H1 (cell line): ENCODE measurements around the gene UBR2. TPM values are rescaled to one million over a fixed set of nuclear protein-coding genes. Genes with fewer than 3 reads are reported as not detected.

Experiments
- CTCF ChIA-PET: fragments of 300-600 bp; sonication (Branson Sonifier 250); formaldehyde crosslinking; loops from one replicate; lab custom pipeline; 2021; ENCODE audit not compliant: partially characterized antibody; lab: Charles Lee
- POLR2A ChIA-PET: fragments of 300-600 bp; sonication (Branson Sonifier 250); formaldehyde crosslinking; loops from one replicate; lab custom pipeline; 2021; ENCODE audit warnings: inconsistent platforms; ENCODE audit not compliant: partially characterized antibody; lab: Charles Lee
- DNase-seq, 2 experiments: peaks; one replicate each; pipeline versions ENCODE4 v3.0.0 to v3.0.0-alpha.2; 2010 to 2022; ENCODE audit warnings: low spot score in 2 of 2, low read depth in 1 of 2, mixed read lengths in 1 of 2
- FAIRE-seq: peaks from 2 replicates; lab custom pipeline; 2011; peaks lifted over from hg19 to GRCh38; lab: Jason Lieb, UNC
- H2AFZ ChIP-seq: 2 replicates; pipeline ENCODE4 v1.8.1; 2012; ENCODE audit warnings: low read length, inconsistent platforms
- H2AK5ac ChIP-seq: 2 replicates; pipeline ENCODE4 v1.6.1; 2013; ENCODE audit warnings: low read depth, low read length
- H2BK120ac ChIP-seq: replicated peaks from 2 replicates; pipeline ENCODE3; 2013; ENCODE audit warnings: low read depth, low read length, inconsistent platforms
- H2BK12ac ChIP-seq: 2 replicates; pipeline ENCODE4 v1.6.1; 2013; ENCODE audit warnings: low read depth, low read length
- H2BK15ac ChIP-seq: 2 replicates; pipeline ENCODE4 v1.6.1; 2013; ENCODE audit warnings: low read length
- H2BK20ac ChIP-seq: 2 replicates; pipeline ENCODE4 v1.6.1; 2013; ENCODE audit warnings: low read length
- H2BK5ac ChIP-seq: 2 replicates; pipeline ENCODE4 v1.6.1; 2013; ENCODE audit warnings: low read depth, low read length
- H3K14ac ChIP-seq: 2 replicates; pipeline ENCODE4 v1.6.1; 2013; ENCODE audit warnings: inconsistent platforms; ENCODE audit not compliant: insufficient read length
- H3K18ac ChIP-seq: 2 replicates; pipeline ENCODE4 v1.6.1; 2013; ENCODE audit warnings: low read length; ENCODE audit errors: extremely low read depth
- H3K23ac ChIP-seq: 2 replicates; pipeline ENCODE4 v1.6.1; 2013; ENCODE audit warnings: inconsistent platforms; ENCODE audit not compliant: insufficient read length
- H3K23me2 ChIP-seq: 2 replicates; pipeline ENCODE4 v1.6.1; 2013; ENCODE audit warnings: low read depth, low read length
- H3K27ac ChIP-seq: 2 replicates; pipeline ENCODE4 v1.6.1; 2011; ENCODE audit warnings: low read depth, low read length, inconsistent platforms
- H3K27me3 ChIP-seq, 4 experiments: replicated peaks in 1 of 4; 1 replicate in 1 of 4; 2 replicates in 3 of 4; pipeline versions ENCODE4 v1.6.1 to v1.8.1; 2011 to 2013; ENCODE audit warnings: low read length in 3 of 4, mild to moderate bottlenecking in 3 of 4, inconsistent platforms in 2 of 4, mixed read lengths in 2 of 4, moderate library complexity in 1 of 4; ENCODE audit not compliant: control insufficient read depth in 3 of 4, insufficient read depth in 3 of 4; ENCODE audit errors: extremely low read depth in 1 of 4
- H3K36me3 ChIP-seq, 4 experiments: 2 replicates each; pipeline versions ENCODE4 v1.6.1 to v1.8.1; 2011 to 2013; ENCODE audit warnings: mild to moderate bottlenecking in 4 of 4, low read length in 3 of 4, moderate library complexity in 2 of 4, control low read depth in 1 of 4, inconsistent platforms in 1 of 4; ENCODE audit not compliant: insufficient read depth in 4 of 4, control insufficient read depth in 2 of 4
- H3K4ac ChIP-seq: replicated peaks from 2 replicates; pipeline ENCODE3; 2013; ENCODE audit warnings: low read length, low read depth, mixed read lengths, inconsistent platforms; ENCODE audit not compliant: insufficient read length
- H3K4me1 ChIP-seq, 4 experiments: replicated peaks in 1 of 4; 1 replicate in 1 of 4; 2 replicates in 3 of 4; pipeline versions ENCODE4 v1.6.1 to v1.8.1; 2011 to 2013; ENCODE audit warnings: low read length in 3 of 4, inconsistent platforms in 2 of 4, mixed read lengths in 1 of 4; ENCODE audit not compliant: insufficient read depth in 4 of 4, control insufficient read depth in 3 of 4
- H3K4me2 ChIP-seq, 2 experiments: 2 replicates each; pipeline versions ENCODE4 v1.6.1 to v1.8.1; 2011 to 2013; ENCODE audit warnings: low read depth in 2 of 2, low read length in 2 of 2, control low read depth in 1 of 2, inconsistent platforms in 1 of 2, mild to moderate bottlenecking in 1 of 2; ENCODE audit not compliant: insufficient read depth in 1 of 2
- H3K4me3 ChIP-seq, 4 experiments: fragments of 200-600, 300-600 bp in 1 of 4; sonication (generic), shearing (Covaris generic), sonication (Bioruptor Twin) in 1 of 4; 2 replicates each; pipeline versions ENCODE4 v1.5.1 to v1.8.1; 2011 to 2016; ENCODE audit warnings: low read length in 4 of 4, low read depth in 3 of 4, control low read depth in 2 of 4, inconsistent platforms in 2 of 4, mild to moderate bottlenecking in 2 of 4, mixed read lengths in 1 of 4, moderate library complexity in 1 of 4; ENCODE audit not compliant: insufficient read depth in 2 of 4; ENCODE audit errors: extremely low read depth in 1 of 4
- H3K56ac ChIP-seq: replicated peaks from 2 replicates; pipeline ENCODE3; 2013; ENCODE audit warnings: low read depth, mild to moderate bottlenecking, mixed read lengths, low read length, inconsistent platforms; ENCODE audit not compliant: insufficient read length
- H3K79me1 ChIP-seq: 2 replicates; pipeline ENCODE4 v1.6.1; 2013; ENCODE audit warnings: low read depth, low read length, control low read depth
- H3K79me2 ChIP-seq, 2 experiments: 2 replicates each; pipeline versions ENCODE4 v1.6.1 to v1.8.1; 2012 to 2013; ENCODE audit warnings: low read length in 2 of 2, mild to moderate bottlenecking in 2 of 2, inconsistent platforms in 1 of 2; ENCODE audit not compliant: insufficient read depth in 2 of 2, control insufficient read depth in 1 of 2
- H3K9ac ChIP-seq, 4 experiments: replicated peaks in 1 of 4; 1 replicate in 1 of 4; 2 replicates in 3 of 4; pipeline versions ENCODE4 v1.6.1 to v1.8.1; 2011 to 2013; ENCODE audit warnings: low read depth in 3 of 4, low read length in 3 of 4, control low read depth in 2 of 4, mild to moderate bottlenecking in 2 of 4, moderate library complexity in 2 of 4, inconsistent platforms in 1 of 4; ENCODE audit errors: extremely low read depth in 1 of 4
- H3K9me3 ChIP-seq, 2 experiments: 2 replicates each; pipeline versions ENCODE4 v1.6.1 to v1.8.1; 2012 to 2013; ENCODE audit warnings: mild to moderate bottlenecking in 2 of 2, moderate library complexity in 2 of 2, control low read depth in 1 of 2, inconsistent platforms in 1 of 2, low read depth in 1 of 2, low read length in 1 of 2, mixed read lengths in 1 of 2; ENCODE audit not compliant: insufficient read depth in 2 of 2
- H4K20me1 ChIP-seq, 2 experiments: replicated peaks in 1 of 2; 2 replicates each; pipeline versions ENCODE3 to v1.8.1; 2011 to 2013; ENCODE audit warnings: inconsistent platforms in 2 of 2, low read length in 2 of 2, mild to moderate bottlenecking in 1 of 2; ENCODE audit not compliant: insufficient read depth in 2 of 2, control insufficient read depth in 1 of 2
- H4K5ac ChIP-seq: 2 replicates; pipeline ENCODE4 v1.6.1; 2013; ENCODE audit warnings: low read length, low read depth, mixed read lengths, inconsistent platforms; ENCODE audit not compliant: insufficient read length
- H4K8ac ChIP-seq: 2 replicates; pipeline ENCODE4 v1.8.0; 2013; ENCODE audit warnings: mild to moderate bottlenecking, moderate library complexity, low read length, inconsistent platforms; ENCODE audit not compliant: insufficient read depth; ENCODE audit errors: extremely low read depth
- H4K91ac ChIP-seq: replicated peaks from 2 replicates; pipeline ENCODE3; 2013; ENCODE audit warnings: low read length, mixed read lengths, inconsistent platforms; ENCODE audit not compliant: insufficient read length
- BCL11A ChIP-seq, 2 experiments: IDR thresholded peaks; one replicate each; pipeline ENCODE4 v1.6.1; 2011; ENCODE audit warnings: low read depth in 2 of 2, low read length in 2 of 2, mild to moderate bottlenecking in 2 of 2
- BRCA1 ChIP-seq: IDR thresholded peaks from 2 replicates; pipeline ENCODE4 v1.6.1; 2012; ENCODE audit warnings: low read depth, low read length, improper control_type of control experiment
- CBX5 ChIP-seq: fragments of 300-800, 300-1000 bp; sonication (generic); IDR thresholded peaks from 2 replicates; pipeline ENCODE4 v1.7.1; 2016; ENCODE audit warnings: antibody characterized with exemption, low read length, low read depth
- CTBP2 ChIP-seq: IDR thresholded peaks from 2 replicates; pipeline ENCODE4 v1.7.0; 2011; ENCODE audit warnings: borderline replicate concordance, mild to moderate bottlenecking, moderate library complexity, mixed read lengths, low read length; ENCODE audit not compliant: insufficient read depth, insufficient read length
- KDM5A ChIP-seq: fragments of 200-600 bp; IDR thresholded peaks from 2 replicates; pipeline ENCODE4 v1.7.1; 2012; ENCODE audit warnings: mild to moderate bottlenecking, low read length, inconsistent platforms, mixed read lengths
- POLR2AphosphoS5 ChIP-seq: IDR thresholded peaks from 2 replicates; pipeline ENCODE4 v1.6.1; 2011; ENCODE audit warnings: low read depth, low read length
- RFX5 ChIP-seq: IDR thresholded peaks from 2 replicates; pipeline ENCODE4 v1.6.1; 2011; ENCODE audit warnings: low read depth, low read length, improper control_type of control experiment, borderline replicate concordance
- SIX5 ChIP-seq: IDR thresholded peaks from 2 replicates; pipeline ENCODE4 v1.6.1; 2011; ENCODE audit warnings: mild to moderate bottlenecking, low read depth, low read length
- TBP ChIP-seq: IDR thresholded peaks from 2 replicates; pipeline ENCODE4 v1.6.1; 2011; ENCODE audit warnings: low read depth, low read length, improper control_type of control experiment
- TEAD4 ChIP-seq: IDR thresholded peaks from 2 replicates; pipeline ENCODE4 v1.6.1; 2012; ENCODE audit warnings: low read depth, low read length, inconsistent platforms, mixed read lengths
- ZNF274 ChIP-seq: IDR thresholded peaks from 2 replicates; pipeline ENCODE4 v1.7.0; 2012; ENCODE audit warnings: low read length, borderline replicate concordance; ENCODE audit errors: extremely low read depth
- WGBS, 2 experiments: shearing (Covaris generic) in 1 of 2; methylation state at CpG; one replicate each; pipeline versions ENCODE4 v1.1.6 to v1.1.7; 2013 to 2015; ENCODE audit warnings: low lambda C conversion rate in 2 of 2, mixed read lengths in 2 of 2, inconsistent platforms in 1 of 2, low coverage in 1 of 2, missing lambda C conversion rate in 1 of 2; ENCODE audit not compliant: insufficient replicate concordance in 2 of 2, insufficient coverage in 1 of 2, insufficient read length in 1 of 2; ENCODE audit errors: extremely low coverage in 1 of 2, missing lambda C conversion rate in 1 of 2; 5-methylcytosine and 5-hydroxymethylcytosine counted together
- polyA plus RNA-seq, 7 experiments: library from polyadenylated mRNA; depleted of rRNA in 3 of 7; stranded (reverse) in 5 of 7; unstranded in 2 of 7; fragments of >200 nt in 5 of 7; fragments of 200-250 nt in 2 of 7; gene quantifications; 1 replicate in 5 of 7; 2 replicates in 1 of 7; 4 replicates in 1 of 7; pipeline versions ENCODE4 v1.2.1 to v1.2.3, GENCODE V29; 2011 to 2013; ENCODE audit warnings: missing spikeins in 2 of 7, mixed read lengths in 2 of 7
- total RNA-seq: library from RNA; stranded (reverse); fragmentation: NEBNext Ultra II Directional; extraction: Animal tissue kit (Norgen Biotek cat#: 25700); gene quantifications from 2 replicates; pipeline ENCODE4 v1.2.1, GENCODE V29; 2021
- TF ChIP-seq, protein P1 (sequence below): IDR thresholded peaks from 2 replicates; pipeline ENCODE4 v1.6.1; 2012; ENCODE audit warnings: inconsistent platforms
- TF ChIP-seq, protein P2 (sequence below): IDR thresholded peaks from 2 replicates; pipeline ENCODE4 v1.6.1; 2012; ENCODE audit warnings: low read length, inconsistent platforms

The UBR2 gene
- total and polyA plus RNA-seq, 2 of the 8 experiments (the other 6 are each of a cell fraction or from before 2014, with no cell fraction given), result 6.5 to 19.5 TPM

DNA sequence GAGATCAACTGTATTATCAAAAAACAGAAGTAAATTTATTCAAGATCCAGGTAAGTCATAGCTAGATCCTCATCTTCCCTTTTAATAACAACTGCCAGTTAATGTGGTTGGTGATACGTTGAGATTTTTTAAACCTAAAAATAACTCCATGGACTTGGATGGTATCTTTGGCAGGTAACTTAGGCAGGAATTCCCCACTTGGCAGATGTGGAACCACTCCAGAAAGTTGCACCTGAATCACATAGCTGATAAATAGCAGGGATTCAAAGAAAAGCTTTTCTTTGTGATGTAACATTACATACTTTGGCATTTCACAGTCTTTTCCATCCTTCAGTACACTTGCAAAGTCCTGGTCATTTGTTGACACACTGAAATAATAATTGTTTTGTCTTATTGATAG lies 96.0 kb downstream of the UBR2 start:
- Histone ChIP-seq H2BK20ac (no peak overlapping the region), H3K9ac (no peak overlapping the region), H4K91ac (no peak overlapping the region), H2BK120ac (no peak overlapping the region), H3K79me2 (no peaks in the 10 kb centered on the region), H2BK12ac (no peak overlapping the region), H3K79me1 (no peaks in the 10 kb centered on the region), H3K4ac (no peak overlapping the region), H3K23me2 (no peaks in the 10 kb centered on the region), H2AFZ (no peak overlapping the region), H3K36me3 (peaks cover 3 to 39% (median 24%) of the 10 kb centered on the region in 4 experiments; a peak in 7 of 8 replicates), H4K5ac (no peak overlapping the region), H2AK5ac (no peak overlapping the region), H3K23ac (no peak overlapping the region), H4K8ac (no peak overlapping the region), H3K4me2 (no peak overlapping the region), H3K56ac (no peak overlapping the region), H2BK15ac (no peak overlapping the region), H4K20me1 (no peaks in the 10 kb centered on the region), H3K9me3 (no peaks in the 10 kb centered on the region), H3K4me3 (no peak overlapping the region), H3K14ac (no peak overlapping the region), H3K27me3 (no peaks in the 10 kb centered on the region), H2BK5ac (no peak overlapping the region), H3K4me1 (no peaks in the 10 kb centered on the region), H3K27ac (no peak overlapping the region), H3K18ac (no peak overlapping the region)
- POLR2A ChIA-PET, result no interaction called here
- no peak for DNase-seq
- TF ChIP-seq TEAD4 (no peak), ZNF274 (no peak), TBP (no peak), CTBP2 (no peak), POLR2AphosphoS5 (no peak), BCL11A (IDR thresholded peaks at IDR 0.05; ENCODE audit: low read depth in 2 of 2, low read length in 2 of 2) (no peak), RFX5 (no peak), SIX5 (no peak), KDM5A (no peak), CBX5 (no peak), BRCA1 (no peak)
- TF ChIP-seq, protein P1, sequence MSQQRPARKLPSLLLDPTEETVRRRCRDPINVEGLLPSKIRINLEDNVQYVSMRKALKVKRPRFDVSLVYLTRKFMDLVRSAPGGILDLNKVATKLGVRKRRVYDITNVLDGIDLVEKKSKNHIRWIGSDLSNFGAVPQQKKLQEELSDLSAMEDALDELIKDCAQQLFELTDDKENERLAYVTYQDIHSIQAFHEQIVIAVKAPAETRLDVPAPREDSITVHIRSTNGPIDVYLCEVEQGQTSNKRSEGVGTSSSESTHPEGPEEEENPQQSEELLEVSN, result no peak
- TF ChIP-seq, protein P2, sequence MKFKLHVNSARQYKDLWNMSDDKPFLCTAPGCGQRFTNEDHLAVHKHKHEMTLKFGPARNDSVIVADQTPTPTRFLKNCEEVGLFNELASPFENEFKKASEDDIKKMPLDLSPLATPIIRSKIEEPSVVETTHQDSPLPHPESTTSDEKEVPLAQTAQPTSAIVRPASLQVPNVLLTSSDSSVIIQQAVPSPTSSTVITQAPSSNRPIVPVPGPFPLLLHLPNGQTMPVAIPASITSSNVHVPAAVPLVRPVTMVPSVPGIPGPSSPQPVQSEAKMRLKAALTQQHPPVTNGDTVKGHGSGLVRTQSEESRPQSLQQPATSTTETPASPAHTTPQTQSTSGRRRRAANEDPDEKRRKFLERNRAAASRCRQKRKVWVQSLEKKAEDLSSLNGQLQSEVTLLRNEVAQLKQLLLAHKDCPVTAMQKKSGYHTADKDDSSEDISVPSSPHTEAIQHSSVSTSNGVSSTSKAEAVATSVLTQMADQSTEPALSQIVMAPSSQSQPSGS, result no peak
- no peak for FAIRE-seq
- CTCF ChIA-PET, result interaction anchor here (0.6 to 8.7 kb wide), 3 partner anchors 12 to 68 kb away, joined by 3 to 87 read pairs (median 3); no protein-coding TSS in a partner anchor
- 87% methylated on average over 1 of the region's 1 CpG; no CpG with 5 or more reads in 1 of the 2 experiments for WGBS, 2 experiments
